ENCODE results near the gene PAEP.
A peak's percentile ranks its signal among the peaks of the same experiment; 100 is the strongest.
"Not testable (repeated sequence)": the region's sequence is repeated elsewhere in the genome, so short reads cannot be mapped to it uniquely, and the experiment has no call there.

PAEP gene

DNA sequence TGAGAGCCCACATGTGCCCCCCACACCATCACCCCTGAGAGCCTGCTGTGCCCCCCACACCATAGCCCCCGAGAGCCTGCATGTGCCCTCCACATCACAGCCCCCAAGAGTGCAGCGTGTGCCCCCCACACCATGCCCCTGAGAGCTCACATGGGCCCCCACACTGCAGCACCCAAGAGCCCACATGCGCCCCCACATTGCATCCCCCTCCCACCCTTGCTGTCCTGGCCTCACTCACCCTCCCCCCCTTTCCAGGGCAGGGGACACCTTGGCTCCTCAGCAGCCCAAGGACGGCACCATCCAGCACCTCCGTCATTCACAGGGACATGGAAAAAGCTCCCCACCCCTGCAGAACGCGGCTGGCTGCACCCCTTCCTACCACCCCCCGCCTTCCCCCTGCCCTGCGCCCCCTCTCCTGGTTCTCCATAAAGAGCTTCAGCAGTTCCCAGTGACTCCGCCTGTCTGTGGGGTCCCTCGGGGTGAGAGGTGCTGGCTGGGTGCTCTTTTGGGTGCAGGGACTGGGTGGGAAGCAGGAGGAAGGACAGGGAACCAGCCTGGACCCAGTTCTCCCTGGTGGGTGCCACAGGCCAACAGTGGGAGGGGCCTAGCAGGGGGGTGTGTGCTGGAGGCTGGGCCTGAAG is 35.3 kb upstream of the PAEP start:
- DNase-seq = no peak

DNA sequence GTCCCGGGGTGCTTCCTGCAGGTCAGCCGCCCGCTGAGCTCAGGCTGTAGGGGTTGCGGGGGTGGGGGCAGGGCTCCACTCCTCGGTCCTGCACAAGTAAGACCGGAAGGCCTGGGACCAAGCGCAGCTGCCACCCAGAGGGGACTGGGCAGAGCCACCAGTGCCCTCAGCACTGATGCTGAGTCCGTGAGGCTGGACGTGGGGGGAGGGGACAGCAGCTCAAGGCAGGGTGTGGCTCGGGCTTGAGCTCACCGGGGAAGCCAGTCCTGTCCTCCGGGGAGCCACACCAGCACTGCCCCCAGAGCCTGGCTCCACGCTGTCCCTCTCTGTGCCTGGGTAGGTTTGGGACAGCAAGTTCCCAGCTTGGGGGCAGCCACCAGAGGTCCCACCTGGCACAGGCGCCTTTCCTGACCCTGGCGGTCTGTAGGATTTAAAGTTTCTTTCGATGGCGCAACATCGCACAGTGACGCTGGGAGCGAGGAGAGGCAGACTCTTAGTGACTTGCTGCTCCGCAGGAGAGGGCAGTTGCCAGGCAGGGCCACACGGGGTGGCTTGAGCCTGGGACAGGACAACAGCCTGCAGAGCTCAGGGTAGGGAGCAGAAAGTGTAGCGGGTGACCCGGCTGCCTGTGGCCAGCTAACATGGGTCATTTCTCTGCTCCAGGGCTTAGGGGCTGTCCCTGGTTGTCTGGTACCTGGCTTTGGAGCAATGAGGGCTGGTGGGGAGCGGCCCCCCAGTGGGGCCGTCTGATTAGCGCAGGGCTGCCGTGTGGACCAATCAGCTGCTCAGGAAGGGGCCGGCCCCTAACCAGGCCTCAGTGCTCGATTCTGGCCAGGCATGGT is 34.6 kb upstream of the PAEP start:
- no peak for DNase-seq

DNA sequence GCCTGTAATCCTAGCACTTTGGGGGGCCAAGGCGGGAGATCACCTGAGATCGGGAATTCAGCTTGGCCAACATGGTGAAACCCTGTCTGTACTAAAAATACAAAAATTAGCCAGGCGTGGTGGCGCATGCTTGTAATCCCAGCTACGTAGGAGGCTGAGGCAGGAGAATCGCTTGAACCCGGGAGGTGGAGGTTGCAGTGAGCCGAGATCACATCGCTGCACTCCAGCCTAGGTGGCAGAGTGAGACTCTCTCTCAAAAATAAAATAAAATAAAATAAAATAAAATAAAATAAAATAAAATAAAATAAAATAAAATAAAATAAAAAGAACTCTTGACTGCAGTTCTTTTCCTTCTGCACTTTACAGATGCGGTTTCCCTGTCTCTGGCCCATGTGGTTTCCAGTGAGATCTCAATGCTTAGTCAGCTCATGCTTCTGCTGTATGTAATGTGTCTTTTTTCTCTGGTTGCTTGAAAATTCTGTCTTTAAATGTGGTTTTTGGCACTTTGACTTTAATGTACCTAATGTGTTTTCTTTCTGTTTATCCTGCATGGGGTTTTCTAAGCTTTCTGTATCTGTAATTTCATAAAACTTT is 32.6 kb upstream of the PAEP start:
- not testable (repeated sequence) for DNase-seq

DNA sequence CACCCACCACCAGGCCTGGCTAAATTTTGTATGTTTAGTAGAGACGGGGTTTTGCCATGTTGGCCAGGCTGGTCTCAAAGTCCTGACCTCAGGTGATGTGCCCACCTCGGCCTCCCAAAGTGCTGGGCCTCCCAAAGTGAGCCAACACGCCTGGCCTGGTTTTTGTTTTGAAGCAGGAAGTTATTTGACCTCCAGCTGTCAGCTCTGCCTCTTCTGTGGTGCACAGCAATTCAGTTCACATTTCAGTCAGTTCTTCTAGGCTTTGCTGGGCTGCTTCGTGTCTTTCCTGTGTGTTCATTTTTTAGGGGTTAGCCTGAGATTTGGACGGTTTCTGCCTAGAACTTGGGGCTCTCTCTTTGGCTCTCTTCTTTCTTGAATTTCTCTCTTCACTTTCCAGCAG is 31.4 kb upstream of the PAEP start:
- DNase-seq = no peak

DNA sequence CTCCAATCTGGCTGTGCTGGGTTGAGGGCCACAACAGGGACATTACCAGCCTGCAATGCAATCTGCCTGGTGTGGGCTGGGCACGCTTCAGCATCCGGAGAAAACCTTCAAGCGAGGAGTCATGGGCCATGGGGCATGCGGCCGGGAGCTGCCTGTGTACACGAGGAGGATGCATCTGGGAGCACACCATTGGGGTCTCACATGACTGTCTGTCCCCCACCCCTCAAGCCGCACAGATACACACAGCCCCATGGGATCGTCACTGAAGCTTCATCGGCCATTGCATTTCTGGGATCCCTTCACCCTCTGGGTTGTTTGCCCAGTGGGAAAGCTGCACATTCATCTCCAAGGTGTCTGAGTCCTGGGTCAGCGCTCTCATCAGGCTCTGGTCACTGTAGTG is 30.5 kb upstream of the PAEP start:
- DNase-seq = no peak

DNA sequence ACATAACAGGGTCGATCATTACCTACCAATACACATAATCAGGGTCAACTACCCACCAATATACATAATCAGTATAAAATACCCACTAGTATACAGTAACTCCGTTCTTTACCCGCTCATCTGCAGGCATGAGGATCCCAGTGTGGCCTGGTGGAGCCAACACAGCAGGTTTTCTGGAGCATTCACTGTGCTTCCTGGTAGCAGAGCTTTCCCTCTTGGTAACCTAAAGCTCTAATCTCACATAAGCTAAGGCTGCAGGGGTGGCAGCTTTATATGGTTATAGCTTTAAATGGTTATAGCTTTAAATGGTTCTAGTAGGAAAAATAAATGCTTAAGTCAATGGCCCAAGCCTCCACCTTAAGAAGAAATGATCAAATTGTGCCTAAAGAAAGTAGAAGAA is 28.4 kb upstream of the PAEP start:
- no peak for DNase-seq

DNA sequence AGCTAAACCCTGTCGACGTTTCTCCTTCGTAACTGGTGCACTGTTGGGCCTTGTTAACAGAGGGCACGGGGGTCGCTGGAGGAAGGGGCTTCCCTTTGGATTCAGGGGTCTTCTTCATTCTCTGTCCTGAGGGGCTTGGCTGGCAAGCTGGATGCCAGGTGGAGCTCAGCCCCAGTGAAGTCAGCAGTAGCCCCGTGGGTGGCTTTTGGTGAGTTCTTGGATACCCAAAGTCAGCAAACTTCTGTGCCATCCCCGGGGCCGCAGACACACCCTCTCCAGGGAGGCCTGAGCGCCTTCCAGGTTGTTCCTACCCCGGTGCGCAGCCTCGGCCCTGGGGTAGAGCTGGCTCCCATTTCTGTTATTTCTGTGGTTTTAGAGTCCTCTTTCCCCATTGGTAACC is 27.9 kb upstream of the PAEP start:
- no peak for DNase-seq

DNA sequence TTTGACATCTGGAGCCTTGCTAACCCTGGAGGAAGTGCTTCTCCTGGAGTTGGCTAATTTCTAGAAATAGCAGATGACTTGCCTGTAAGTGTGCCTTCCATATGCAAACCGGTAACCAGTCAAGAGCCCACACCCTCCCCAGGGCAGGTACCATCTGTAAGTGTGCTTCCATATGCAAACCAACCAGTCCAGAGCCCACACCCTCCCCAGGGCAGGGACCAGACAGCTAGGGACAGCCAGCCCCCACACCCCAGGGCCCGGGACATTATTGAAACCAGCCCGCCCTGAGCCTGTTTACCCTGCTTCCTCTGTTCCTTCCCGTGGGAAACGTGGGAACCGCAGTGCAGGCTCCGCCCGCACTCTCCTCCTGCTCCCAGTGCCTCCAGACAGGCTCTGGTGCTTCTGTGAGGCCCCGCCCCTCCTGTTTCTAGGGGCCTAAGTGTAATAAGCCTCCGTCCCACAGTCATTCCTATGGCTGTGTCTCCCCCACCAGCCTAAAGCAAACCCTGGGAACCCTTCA is 27.3 kb upstream of the PAEP start:
- DNase-seq = not testable (repeated sequence)

DNA sequence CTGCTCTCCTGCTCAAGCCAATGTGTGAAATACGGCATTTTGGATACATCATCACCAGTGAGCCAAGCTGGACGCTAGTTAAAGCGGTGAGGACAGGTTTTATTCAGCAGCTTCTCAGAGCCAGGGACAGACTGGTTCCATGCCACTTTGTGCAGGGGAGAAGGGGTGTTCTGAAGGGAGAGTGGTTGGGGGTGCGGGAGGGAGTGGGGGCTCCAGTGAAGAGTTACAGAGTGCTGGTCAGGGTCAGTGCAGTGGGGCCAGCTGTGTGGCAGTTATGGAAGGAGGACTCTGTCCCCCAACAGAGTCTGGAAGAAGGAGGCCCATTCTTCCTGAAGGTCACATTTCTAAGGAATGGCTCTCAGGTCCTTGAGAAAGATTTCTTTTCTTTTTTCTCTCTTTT is 26.7 kb upstream of the PAEP start:
- DNase-seq = not testable (repeated sequence)

DNA sequence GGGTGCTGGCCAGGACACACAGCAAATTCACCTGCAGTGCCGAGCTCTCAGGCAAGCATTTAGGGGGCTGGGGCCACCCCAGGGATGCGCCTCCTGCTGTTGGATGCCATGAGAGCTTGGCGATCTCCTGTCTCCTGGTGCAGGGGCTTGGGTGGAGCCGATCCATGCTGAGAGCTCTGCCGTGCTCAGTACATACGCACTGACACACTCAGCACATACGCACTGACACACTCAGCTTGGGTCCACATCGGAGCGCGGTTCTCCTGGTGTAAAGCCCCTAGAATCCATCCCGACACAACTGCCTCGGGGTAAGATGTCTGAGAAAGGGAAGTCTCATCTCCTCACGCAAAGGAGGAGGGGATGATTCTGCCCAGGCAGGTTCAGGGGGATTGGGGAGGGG is 25.9 kb upstream of the PAEP start:
- DNase-seq = not testable (repeated sequence)

DNA sequence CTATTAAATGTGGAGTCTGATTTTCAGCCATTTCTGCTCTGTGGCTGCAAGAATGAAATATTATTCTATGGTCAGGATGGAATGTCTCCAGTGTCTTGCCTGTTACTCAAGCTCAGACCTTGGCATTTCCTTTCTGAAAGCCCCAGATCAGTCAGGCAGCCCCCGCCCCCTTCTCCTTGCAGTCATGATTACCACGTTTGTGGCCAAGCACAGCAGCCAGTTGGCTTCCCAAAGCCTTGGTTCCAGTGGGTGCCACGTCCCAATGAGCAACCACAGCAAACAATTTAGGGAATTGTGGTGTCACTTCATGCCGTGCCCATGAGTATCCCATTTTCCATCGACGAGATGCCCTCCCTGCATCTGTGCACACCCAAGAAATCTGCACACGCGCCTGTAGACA is 25.3 kb upstream of the PAEP start:
- no peak for DNase-seq

DNA sequence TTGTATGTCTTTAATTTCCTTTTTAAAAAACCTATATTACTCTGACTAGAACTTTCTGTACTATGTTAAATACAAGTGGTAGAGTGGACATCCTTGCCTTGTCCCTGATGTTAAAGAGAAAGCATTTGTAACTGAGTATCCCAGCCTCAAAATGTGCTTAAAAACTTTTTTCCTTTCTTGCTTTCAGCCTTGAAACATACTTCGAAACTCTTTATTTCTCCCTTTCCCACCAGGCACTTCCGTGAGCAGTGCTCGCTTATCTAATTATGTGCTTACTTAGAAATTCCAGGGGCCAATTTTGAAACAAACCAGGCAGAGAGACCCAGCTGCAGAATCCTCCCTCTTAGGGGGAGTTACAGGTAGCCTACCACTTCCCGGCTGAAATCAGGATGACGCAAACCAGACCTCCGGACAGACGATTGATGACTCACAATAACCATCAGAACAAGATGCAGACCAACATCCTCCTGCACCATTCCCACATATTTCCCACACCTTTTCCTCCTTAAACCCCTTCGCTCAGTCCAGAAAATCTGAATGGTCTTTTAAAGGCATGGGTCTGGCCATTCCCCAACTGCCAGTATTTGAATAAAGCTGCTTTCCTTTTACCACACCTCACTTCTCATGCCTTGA is 18.2 kb upstream of the PAEP start:
- peak; percentile 5 for DNase-seq

DNA sequence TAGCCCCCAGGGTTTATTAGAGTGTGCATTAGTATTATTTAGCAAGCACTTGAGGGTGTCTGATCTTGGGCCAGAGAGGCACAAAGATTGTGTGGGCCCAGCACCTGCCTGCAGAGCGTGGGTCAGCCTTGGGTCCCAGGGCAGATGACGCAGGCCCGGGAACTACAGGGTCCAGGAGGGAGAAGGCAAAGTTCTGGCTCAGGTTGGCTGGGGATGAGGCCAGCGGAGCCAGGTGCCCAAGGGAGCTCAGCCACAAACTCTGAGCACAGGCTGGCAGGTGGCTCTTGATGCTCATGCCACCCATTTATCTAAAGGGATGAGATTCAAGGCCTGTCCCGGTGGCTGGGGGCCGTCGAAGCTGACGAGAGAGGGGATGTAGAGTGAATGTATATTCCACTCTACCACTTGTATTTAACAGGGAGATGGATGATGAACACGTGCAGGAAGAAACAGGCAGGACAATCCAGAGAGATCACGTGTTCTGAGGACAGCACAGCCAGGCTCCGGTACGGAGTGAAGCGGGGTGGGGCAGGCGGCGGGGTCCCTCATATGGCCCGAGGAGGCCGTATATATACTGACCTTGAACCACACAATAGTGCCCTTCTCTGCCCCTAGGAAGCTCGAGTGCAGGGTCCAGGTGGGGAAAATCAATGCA is 16.4 kb upstream of the PAEP start:
- peak; percentile 51 for DNase-seq

DNA sequence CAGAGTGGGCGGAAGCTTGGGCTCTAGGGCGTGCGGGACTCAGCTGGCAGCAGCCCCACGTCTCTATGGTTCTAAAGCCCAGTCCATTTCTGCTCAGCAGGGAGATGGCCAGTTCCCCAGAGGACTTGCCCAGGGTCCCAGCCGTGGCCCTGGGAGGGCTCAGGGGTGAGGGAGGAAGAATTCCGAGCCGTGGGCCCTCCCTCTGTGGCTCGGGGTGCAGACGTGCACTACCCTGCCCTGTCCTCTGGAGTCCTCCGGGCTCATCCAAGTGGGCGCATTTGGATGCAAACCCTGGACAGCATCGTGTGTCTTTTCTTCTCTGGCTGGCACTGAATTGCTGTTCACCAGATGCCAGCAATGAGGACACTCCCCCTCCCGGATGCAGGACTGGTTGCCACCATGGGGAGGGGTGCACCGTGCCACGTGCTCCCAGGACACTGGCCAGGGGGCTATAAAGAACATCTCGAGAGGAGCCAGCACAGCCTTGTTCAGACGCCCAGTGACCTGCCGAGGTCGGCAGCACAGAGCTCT is 15.8 kb upstream of the PAEP start, which contains the start of gene OBP2A:
TSS of gene OBP2A (plus strand) at position 481 of the 531 bp plus-strand sequence. CDS start 55 bp downstream, outside the sequence.
- not testable (repeated sequence) for DNase-seq

DNA sequence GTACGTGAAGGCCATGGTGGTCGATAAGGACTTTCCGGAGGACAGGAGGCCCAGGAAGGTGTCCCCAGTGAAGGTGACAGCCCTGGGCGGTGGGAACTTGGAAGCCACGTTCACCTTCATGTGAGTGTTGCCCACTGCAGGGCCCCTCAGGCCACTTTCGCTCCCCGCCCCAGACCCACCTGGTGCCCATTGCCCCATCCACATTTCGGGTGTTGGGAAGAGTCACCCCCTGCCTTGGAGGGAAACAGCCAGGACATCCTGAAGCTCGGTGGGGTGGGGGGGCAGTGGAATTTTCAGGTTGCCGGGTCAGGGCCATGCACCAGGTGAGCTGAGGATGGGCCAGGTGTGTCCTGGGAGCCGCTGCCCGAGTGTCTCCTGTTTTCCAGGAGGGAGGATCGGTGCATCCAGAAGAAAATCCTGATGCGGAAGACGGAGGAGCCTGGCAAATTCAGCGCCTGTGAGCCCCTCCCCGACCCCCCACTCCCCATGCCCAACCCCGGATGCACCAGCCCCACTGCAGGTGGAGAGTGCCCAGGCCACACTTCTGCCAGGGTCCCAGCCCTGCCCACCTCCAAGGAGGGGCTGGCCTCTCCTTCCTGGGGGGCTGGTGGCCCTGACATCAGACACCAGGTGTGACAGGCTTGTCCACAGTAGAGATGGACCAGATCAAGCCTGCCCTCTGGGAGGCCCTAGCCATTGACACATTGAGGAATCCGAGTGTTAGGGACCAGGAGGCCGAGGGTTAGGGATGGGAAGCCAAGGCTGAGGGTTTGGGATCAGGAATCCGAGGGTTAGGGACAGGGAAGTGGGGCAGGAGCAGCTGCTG is 14.6 kb upstream of the PAEP start:
- not testable (repeated sequence) for DNase-seq

DNA sequence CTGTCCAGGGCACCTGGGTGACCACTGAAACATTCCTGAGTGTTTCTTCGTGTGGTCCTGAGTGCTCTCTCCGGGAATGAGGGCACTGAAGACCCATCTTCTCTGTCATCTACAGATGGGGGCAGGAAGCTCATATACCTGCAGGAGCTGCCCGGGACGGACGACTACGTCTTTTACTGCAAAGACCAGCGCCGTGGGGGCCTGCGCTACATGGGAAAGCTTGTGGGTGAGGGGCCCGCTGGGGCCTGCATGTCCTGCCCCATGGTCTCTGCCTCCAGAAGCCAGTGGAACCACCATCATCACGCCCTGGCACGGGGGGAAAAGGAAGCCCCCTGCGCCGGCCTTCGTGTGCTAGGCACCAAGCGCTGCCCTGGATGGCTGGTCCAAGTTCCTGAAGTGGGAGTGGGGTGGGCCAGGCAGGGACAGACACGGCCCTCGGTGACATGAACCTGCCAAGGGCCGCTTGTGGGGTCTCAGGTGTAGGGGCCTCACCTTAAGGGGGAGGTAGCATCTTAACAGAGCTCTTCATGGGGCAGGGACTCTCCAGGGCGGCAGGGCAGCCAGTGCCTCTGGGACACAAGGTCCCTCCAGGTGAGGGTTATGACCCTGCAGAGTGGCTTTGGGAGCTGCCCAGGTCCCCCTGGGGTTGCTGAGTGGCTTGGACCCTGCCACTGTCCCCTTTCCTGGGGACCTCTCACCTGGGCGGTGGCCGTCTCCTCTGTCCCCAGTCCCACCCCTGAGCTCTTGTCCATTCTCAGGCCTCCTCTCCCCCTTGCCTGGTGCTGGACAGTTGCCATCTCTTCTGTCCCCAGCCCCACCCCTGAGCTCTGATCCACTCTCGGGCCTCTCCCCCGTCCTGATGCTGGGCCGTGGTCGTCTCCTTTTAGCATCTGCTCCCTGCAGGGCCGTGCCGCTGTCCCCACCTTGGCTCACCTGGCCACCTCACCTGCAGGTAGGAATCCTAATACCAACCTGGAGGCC is 13.5 kb upstream of the PAEP start:
- DNase-seq = no peak

DNA sequence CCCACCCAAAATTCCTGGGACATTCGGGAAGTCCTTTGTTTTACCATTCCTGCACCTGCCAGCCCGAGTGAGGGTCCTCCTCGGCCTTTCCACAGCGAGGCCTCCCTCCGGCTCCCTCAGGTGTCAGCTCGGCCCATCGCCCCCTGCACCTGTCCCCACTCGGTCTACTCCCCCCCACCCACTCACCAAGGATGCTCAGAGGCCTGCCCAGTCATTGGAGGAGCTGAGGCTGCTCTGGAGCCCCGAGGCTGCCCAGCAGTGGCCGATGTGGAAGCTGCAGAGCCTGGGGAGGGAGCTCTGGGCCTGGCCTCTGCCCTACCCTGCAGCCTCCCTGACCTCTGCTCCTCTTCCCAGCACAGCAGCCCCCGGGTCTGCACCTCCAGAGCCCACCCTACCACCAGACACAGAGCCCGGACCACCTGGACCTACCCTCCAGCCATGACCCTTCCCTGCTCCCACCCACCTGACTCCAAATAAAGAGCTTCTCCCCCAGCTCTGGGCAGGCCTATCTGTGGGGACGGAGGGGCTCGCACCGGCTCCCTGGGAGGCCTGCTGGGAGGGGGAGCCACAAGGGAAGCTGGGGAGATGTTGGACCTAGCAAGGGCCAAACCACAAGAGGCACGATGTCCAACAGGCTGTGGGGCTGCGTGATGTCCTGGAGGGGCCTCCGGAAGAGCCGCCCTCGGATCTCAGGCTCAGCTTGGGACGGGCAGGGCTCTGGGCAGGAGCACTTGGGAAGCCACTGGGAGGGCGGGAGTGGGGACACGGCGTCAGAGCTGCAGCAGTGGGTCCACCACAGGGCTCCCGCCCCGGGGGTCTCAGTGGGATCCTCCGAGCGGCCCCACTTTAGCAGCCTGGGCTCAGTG is 11.8 kb upstream of the PAEP start:
- DNase-seq = not testable (repeated sequence)

DNA sequence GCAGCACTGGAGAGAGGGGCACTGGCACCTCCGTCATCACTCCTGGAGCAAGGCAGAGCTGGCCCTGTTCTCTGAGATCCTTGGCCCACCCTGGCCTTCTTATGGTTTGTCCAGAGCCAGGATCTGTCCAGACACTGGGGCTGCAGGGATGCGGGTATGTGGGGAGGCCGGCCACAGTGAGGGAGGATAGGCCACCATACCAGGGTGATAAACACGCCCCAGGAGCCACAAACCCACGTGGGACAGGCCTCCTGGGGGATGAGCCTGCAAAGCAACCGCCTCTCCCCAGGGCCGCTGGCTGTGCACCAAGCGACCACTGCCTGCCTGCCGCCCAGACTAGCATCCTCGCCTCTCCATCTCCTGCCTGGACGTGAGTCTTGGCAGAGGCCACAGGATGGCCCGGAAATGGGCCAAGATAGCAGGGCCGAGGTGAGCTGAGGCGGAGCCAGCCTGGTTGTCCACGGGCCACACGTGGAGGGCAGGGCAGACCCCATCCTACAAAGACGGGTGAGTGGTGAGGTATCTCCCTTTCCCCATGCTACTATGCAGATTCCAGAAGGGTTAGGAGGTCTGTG is 11.1 kb upstream of the PAEP start:
- DNase-seq = no peak

DNA sequence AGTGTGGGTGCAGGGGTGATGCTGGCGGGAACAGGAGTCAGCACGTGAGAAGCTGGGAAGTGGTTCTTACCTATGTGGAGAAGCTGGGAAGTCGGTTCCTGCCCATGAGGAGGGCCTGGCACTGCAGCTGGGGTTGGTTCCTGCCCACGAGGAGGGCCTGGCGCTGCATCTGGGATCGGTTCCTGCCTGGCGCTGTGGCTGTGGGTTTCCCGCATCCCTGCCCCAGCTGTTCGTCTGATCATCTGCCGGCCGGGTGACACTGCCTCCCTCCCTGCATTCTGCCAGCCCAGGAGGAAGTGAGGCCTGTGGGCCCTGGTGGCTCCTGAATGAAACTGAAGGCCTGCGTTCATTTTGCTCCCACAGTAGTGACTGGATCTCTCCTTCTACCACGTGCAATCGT is 10.5 kb upstream of the PAEP start:
- no peak for DNase-seq
